H1 (cell line): Measurements from ENCODE around the gene CHD9NB.

ENCODE experiments used
- ATF2 ChIP-seq: IDR thresholded peaks from 2 replicates; pipeline ENCODE4 v1.6.1; 2012; ENCODE audit warnings: low read length, inconsistent platforms
- E2F6 ChIP-seq: IDR thresholded peaks from 2 replicates; pipeline ENCODE4 v1.6.1; 2012; ENCODE audit warnings: inconsistent platforms
- EZH2 ChIP-seq: fragments of 200-600 bp; sonication (generic); IDR thresholded peaks from 2 replicates; pipeline ENCODE4 v1.7.1; 2012; ENCODE audit warnings: low read depth, mild to moderate bottlenecking, moderate library complexity, low read length, inconsistent platforms; ENCODE audit not compliant: severe bottlenecking
- POLR2AphosphoS5 ChIP-seq: IDR thresholded peaks from 2 replicates; pipeline ENCODE4 v1.6.1; 2011; ENCODE audit warnings: low read depth, low read length
- RAD21 ChIP-seq, 2 experiments: IDR thresholded peaks in 1 of 2; conservative IDR thresholded peaks in 1 of 2; 2 replicates each; pipeline ENCODE4 v1.6.1; 2011; ENCODE audit warnings: low read depth in 2 of 2, low read length in 2 of 2, improper control_type of control experiment in 1 of 2, inconsistent platforms in 1 of 2, mild to moderate bottlenecking in 1 of 2, moderate library complexity in 1 of 2
- ZNF274 ChIP-seq: IDR thresholded peaks from 2 replicates; pipeline ENCODE4 v1.7.0; 2012; ENCODE audit warnings: low read length, borderline replicate concordance; ENCODE audit errors: extremely low read depth

- TF ChIP-seq RAD21 (IDR thresholded peaks at IDR 0.05 in 1 of 2, conservative IDR thresholded peaks at IDR 0.05 in 1 of 2; ENCODE audit: low read depth in 2 of 2, low read length in 2 of 2) = no peak
- no peak for TF ChIP-seq POLR2AphosphoS5
- TF ChIP-seq E2F6 = no peak
- TF ChIP-seq ATF2 = no peak
- TF ChIP-seq EZH2 = no peak
- no peak for TF ChIP-seq ZNF274
These were observed 27.8 kb upstream of the CHD9NB start for GRCh38 chr16:53080345-53081031.
